HG03565 (cell line): ENCODE results near the gene ADAMTS4.

Experiments used
- ATAC-seq: cut with Tn5 transposase; IDR thresholded peaks from one replicate; pipeline ENCODE4 v1.9.1; 2021; ENCODE audit warnings: mild to moderate bottlenecking, moderate library complexity; ENCODE audit not compliant: unreplicated experiment

Gene ADAMTS4

DNA sequence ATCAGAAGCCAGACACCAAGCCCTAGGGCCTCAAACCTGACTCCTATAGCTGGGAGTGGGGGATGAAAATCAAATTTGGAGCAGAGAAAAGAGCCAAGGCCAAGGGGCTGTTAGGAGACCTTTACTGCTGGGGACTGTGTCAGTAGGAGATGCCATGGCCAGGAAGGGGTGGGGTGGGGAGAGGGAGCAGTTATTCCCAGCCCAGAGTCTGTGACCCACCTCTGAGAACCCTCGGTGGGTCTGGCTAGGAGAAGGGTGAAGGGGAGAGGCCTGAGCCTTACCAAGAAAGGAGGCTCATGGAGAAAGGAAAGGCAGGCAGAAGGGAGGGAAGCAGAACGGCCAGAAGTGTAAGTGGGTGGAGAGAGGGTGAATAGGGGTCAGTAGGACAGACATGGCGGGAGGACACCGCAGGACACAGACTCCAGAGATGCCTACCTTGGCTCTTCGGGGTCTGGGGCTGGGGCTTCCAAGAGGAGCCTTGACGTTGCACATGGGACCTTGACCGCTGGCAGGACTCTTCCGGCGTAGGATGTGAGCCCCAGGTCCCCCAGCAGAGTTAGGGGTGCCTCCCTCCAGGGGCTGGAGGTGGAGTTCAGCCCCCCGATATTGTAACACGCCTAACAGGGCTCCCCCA is 1.2 kb downstream of the ADAMTS4 start:
- ATAC-seq = no peak

DNA sequence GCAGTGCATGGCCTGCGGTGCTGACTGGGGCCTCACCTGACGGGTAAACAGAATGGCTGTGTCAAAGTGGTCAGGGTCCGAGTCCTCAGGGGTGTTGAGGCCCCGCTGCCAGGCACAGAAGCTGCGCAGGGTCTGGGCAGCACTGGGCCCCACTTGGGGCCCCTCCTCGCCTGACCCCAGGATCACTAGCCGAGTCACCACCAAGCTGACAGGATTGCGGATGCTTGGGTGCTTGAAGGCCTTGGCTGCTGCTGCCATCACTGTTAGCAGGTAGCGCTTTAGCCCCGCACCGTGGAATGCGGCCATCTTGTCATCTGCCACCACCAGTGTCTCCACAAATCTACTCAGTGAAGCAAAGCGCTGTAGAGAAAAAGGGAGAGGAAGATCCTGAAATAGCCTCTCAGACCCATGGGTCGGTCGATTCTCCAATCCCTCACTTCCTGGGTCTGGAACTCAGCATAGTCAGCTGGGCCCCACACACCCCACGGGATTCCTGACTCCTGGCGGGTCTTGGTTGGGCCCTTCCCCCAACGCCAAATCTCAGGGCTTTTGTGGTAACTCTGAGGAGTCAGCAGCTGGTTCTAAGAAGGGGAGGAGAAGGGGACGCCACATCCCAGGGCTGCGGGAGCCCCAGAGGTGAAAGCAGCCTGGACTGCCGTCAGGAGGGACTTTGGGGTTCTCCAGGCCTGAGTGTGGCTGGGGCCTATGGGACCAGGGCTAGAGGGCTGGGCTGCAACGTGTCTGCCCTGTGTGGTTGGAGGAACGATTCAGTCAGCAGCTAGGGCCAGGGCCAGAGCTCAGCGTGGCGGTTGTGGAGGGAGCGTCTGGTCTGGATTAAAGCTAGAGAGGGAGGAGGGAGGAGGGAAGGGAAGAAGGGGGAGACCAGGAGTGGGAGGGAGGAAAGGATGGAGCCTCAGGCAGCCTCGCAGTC is 2.1 kb downstream of the ADAMTS4 start:
- no peak for ATAC-seq

DNA sequence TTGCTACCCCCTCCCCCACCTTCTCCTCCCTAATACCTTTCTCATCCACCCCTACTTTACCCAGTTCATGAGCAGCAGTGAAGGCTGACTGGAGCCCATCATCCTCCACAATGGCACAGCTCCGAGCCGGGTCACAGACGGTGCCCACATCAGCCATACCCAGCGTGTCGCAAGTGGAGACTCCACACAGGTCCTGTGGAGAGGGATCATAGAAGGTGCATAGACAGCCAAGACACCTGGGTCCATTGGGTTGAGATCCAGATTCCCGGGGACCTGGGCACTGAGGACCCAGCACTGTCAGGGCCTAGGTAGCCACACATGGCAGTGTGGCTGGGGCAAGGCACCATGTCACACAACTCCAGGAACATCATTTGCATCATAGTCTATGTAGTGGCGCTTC is 2.7 kb downstream of the ADAMTS4 start:
- ATAC-seq = no peak

DNA sequence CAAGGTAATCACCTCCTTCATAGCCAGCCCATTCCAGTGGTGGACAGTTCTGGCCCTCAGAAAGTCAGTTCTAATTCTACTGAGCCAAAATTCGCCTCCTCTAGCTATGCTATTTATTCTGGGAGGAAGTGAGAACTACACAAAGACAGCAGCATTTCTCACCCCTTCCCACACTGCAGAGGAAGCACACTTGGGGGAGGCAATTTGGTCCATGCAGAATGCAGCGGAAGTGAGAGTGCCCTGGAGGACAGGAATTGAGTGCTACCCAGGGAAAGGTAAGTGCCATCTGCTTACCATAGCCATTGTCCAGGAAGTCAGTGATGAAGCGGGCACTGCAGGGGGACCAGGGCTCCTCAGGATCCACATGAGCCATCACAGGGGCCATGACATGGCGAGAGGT is 3.7 kb downstream of the ADAMTS4 start:
- no peak for ATAC-seq

DNA sequence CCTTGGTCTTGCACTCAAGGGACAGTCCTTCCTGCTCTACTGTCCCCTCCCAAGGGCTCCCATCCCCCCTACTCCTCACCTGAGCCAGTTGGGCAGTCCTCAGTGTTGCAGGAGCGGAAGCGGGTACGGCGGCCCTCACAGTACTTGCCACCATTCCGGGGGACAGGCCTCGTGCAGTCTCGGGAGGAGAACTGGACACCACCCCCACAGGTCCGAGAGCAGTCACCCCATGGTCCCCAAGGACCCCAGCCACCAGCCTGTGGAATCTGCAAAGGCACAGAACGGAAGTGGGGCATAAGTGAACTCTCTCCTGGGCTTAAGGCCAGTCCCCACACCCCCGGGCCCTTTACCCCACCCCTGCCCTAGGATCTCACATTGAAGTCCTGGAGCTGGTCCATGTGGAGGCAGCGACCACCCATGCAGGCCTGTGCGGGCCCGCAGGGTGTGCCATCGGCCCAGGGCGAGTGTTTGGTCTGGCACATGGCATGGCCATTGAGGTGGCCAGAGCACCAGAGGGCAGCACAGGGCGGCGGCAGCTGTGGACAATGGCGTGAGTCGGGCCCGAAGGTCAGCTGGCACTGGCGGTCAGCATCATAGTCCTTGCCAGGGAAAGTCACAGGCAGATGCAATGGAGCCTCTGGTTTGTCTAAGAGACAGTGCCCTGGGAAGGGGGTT is 5.2 kb downstream of the ADAMTS4 start:
- ATAC-seq = no peak

DNA sequence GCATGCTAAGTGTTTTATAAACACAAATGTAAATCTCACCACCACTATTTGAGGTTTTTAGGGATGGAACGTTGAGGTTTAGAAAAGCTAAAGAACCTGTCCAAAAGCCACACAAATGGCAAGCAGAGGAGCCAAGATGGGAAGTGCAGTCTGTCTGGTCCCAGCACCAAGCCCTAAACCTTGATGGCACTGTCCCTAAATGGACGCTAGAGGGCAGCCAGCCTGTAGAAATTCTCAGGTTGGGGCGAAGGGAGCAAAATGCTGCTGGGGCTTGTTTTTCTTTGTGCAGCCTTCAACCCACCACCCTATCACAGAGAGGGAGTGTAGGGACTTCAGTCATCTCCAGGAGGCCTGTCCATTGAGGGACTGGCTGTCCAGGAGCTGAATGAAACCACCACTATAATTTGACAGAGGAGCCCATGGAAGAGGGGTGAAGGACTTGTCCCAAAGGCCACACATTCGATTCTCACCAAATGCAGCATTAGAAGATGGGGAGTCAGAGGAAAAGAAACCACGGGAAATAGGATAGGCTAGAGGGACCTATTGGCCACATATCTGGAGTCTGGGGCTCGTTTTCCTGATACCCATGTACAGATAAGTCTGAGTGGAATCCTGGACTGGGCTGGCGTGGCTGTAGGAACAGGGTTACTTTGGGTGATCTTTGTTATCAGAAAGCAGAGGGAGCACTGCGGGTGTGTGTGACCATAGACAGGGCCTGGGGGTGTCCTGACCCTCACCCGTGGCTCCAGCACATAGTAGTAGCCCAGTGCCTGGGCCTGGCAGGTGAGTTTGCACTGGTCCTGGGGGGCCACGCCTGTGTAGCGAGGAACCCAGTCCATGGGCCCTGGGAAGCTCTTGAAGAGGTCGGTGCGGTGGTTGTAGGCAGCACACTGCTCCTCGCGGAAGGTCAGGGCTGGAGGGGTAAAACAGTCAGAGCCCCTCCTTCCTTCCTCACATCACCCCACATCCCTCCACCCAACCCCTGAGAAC is 6.1 kb downstream of the ADAMTS4 start:
- no peak for ATAC-seq

DNA sequence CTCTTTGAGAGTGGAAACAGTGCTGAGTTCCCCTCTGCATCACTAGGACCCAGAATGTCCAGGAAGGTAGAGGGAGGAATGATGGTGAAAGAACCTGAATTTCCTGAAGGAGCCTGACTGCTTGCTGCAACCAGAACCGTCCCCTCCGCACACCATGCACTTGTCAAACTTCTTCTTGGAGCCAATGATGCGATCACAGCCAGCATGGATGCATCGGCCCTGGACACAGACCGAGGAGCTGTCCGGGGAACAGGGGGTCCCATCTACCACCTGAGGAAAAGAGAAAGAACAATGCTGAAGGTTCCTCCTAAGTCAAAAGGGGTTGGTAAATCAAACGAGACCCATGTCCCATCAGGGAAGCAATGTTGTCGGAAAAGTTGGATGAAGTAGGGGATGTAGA is 6.9 kb downstream of the ADAMTS4 start:
- ATAC-seq = no peak

DNA sequence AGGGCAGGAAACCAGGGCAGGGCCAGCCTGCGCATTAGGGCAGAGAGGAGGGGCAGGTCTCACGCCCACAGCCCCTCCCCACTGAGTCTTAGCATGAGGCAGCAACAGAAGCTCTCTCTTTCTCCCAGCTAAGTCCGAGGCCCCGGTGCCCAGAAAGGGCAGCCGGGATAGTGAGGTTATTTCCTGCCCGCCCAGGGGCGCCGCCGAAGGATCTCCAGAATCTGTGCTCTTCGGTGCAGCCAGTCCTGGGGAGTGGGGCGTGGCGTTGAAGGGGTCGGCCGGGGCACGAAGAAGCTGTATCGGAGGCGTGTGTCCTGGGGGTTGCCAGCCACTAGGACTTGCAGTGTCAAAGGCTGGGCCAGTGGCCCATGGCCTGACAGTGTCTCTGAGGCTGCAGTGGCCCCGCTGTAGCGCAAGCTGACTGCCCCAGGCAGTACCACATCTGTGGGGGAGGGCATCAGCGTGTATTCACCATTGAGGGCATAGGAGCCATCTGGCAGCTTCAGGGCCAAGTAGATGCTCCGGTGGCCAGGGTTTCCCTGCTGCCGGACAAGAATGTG is 7.8 kb downstream of the ADAMTS4 start:
- no peak for ATAC-seq

DNA sequence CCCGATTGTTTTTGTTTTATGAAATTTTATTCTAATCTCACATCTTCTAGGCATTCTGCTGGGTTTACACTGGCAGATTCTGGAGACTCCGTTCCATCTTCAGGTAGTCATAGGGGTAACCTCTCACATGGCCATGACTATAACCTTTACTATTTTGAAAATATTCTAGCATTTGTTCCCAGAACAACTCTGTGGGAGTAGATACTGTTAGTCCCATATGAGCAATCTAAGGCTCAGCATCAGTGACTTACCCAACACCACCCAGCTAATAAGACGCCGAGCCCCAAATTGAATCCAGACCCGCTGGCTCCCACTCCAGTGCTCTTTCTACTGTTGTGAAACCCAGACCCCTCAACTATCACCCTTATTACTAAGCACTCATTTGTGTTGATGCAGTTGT is 9.8 kb downstream of the ADAMTS4 start:
- ATAC-seq = no peak

DNA sequence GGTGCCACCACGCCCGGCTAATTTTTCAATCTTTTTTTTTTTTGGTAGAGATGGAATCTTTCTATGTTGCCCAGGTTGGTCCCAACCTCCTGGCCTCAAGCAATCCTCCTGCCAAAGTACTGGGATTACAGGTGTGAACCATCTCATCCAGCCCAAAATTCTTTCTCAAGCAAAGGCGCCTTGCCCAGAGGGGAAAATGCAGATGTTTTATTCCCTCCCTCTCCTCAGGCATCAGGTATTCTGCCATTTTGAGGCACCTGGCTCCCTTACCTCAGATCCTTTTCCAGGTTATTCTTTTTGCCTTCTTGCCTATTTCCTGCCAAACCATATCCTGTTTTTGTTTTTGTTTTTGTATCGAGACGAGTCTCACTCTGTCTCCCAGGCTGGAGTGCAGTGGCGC is 10.5 kb downstream of the ADAMTS4 start:
- no peak for ATAC-seq

DNA sequence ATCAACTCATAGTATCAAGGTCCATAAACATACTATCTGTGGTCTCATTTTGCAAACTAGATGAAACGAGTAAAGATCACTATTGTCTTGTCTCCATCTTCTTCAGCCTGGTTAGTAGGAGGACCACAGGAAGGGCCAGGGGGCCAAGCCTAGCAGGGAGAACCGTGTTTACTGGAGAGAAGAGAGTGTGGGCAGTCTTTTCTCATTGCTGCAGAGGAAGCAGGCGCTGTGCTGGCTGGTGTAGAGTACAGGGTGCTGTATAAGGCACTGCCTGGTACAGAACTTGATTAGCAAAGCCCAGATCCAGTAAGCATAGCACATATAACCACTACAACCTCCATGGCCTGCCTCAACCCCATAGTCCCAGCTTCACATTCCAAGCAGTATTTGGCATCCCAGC is 11.5 kb downstream of the ADAMTS4 start:
- ATAC-seq = no peak

DNA sequence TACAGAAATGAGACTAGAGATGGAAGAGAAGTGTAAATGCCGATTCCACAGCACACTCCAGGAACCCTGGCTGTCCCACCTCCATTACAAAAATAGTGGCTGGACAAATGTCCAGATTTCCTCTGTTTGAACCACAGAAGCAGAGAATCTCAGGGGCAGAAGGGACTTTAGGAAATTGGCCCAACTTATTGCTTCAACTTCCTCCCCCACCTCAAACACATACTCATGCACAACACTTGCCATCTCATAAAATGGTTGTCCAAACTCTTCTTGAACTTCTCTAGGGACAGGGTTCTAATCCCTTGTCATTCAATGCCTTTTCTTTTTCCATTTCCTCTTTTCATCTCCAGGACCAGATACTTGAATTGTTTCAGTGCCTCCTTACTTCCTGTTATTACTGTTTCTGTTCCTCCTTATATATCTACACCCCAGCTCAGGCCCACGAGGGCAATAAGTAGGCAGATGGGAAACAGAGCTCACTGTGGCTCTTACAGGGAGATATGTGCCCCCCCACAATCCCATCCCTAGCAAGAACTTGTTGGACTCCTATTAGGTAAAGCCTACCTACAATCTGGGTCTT is 13.0 kb downstream of the ADAMTS4 start:
- peak; percentile 21 for ATAC-seq

DNA sequence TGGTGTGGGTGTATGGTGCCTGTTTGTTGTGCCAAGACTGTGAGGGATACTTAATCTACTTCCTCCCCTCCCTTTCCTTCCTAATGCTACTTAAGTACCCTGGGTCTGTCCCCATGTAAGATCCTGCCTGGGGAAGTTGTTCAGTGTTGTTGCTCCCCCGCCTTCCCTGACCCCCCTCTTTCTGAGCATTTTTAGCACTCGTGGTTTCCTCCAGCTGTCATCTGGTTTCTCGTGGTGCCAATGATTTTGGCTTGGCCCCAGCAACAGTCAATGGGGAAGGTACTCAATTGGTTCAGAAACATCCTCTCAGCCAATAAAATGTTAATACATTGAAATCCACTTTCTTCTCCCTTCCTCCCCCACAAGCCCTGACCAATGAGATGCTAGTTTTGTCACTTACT is 13.6 kb downstream of the ADAMTS4 start:
- peak; percentile 64 for ATAC-seq

DNA sequence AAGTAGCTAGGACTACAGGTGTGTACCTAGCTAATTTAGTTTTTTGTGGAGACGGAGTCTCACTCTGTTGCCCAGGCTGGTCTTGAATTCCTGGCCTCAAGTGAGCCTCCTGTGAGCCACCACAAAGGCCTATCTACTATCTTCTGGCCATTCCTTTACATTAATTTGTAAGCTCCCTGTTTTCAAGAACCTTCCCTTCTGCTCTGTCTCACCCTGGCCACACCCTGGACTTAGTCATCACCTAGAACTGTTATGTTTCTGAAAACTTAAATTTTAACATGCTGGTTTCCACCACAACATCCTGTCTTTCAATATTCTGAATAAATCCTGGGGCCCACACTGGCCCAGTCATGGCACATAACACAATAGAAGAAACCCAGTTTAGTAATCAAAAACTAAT is 16.6 kb downstream of the ADAMTS4 start:
- ATAC-seq = peak; percentile 35

DNA sequence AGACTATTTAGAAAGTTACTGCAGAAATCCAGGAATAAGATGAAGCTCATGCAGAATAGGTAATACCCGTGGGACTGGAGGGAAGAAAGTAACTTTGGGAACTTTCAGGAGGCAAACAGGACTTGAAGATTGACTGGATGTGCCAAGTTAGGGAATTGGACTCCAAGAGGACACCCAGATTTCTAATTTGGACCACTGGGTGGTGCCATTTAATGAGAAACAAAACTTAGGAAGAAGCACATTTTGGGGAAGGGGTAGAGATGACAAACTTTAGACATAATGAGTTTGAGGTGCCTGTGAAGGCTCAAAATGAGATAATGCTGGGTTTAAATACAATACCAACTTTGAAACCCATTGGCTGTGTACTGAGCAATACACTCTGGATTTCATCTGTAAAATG is 18.2 kb downstream of the ADAMTS4 start:
- ATAC-seq = no peak

DNA sequence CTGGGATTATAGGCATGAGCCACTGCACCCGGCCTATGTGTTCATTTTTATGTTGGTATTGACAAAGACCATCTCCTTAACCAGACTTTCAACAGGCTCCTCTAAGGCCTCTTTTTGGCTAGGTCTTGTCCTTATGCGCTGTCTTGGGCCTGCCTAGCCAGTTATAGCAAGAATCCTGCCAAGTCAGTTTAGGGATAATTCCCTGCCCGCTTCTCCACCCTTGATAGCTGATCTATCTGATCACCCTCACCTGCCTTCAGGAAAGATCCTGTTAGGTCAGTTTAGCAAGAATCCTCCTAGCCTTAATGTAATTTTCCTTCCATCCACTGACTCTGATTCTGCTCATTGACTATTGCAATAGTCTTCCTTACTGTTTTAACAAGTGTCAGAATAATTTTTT is 19.2 kb downstream of the ADAMTS4 start:
- no peak for ATAC-seq

DNA sequence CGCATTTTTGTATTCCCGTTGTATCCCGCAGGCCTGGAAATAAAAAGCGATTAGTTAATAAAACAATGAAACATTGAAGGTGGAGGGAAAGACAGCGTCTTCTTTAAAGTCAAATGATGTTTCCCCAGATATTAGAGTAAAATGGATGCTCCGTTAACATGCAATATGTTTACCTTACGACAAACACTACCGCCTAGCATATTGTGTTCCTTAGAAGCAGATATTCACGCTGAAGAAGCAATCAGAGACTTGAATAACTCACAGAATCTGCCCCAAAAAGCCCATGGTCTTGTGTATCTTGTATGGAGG is 21.0 kb downstream of the ADAMTS4 start:
- ATAC-seq = no peak

DNA sequence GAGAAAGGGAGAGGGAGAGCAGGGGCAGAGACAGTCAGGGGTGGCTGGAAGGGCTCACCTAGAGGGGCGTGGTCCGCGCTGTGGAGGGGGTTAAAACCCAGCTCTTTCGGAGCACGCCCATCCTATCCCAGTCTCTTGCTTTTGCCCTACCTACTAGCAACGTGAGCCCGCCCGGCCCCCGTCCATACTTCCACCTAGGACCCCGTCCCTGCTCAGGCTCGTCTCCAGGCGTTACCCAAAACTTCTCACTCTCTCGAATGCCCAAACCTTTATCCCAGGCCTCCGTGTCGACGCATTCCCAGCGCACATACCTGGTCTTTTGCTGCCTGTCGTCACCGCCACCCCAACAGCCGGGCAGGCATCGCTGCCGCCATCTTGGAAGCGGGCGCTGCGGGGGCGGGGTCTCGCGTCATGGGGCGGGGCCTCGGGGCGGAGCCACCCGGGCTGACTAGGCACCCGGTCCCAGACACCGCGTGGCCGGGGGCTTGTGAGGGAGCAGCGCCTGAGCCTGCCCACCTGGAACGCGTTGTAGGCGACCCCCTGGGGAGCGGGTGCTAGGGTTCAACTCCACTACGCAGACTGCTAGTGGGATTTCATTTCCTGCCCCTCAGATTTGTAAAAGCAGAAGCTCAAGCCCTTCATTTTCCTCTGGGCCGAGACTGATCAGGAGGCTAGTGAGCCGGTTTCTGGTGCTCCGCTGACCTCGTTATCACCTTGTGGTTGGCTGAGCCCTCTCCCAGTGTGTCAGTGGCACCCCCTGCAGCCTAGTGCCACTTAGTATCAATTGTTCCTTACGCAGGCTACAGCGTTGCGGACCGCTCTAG is 21.5 kb downstream of the ADAMTS4 start, which contains the start of gene B4GALT3:
Gene B4GALT3, minus strand, starts transcription at position 396 of the 824 bp plus-strand sequence. CDS start 1,447 bp downstream, outside the sequence.
- peak; percentile 60 for ATAC-seq

DNA sequence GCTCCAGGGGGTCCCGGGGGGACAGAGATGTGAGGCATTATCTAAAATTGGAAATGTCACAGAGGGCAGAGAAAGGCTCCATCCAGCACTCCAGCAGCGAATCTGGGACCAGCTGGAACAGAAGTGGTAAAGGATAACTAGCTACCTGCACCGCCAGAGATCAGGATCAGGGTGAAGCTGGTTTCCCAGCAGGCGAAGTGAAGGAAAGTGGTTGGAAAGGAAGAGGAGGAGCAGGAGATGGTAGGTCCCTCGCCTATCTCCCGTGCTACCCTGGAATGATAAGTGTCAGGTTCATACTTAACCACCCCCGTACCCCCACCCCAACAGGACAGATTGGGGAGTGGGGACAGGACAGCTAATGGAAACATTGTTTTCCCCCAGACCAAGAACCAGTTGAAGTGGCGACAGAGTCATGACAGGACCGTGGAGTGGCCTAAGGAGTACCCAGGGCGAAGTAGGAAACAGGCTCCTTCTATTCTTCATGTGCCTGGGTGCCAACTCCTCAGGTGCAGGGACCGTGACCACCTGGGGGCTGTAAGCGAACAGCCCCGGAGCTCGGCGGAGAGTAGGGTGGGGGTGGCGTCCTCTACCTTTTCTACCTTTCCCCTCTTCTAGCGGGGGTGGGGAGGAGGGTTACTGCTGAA is 22.3 kb downstream of the ADAMTS4 start:
- no peak for ATAC-seq
